Neural progenitor cell (in vitro differentiated cells): ENCODE measurements around the gene ASAP2. TPM values are rescaled to one million over a fixed set of nuclear protein-coding genes. Genes with fewer than 3 reads are reported as not detected.

Source experiments
- DNase-seq: peaks from one replicate; pipeline ENCODE4 v3.0.0-alpha.2; 2016; ENCODE audit warnings: low spot score
- H2AFZ ChIP-seq: fragments of 200-600 bp; sonication (generic); replicated peaks from 2 replicates; pipeline ENCODE4 v1.6.1; 2016; ENCODE audit warnings: antibody characterized with exemption
- H3F3A ChIP-seq: fragments of 200-600 bp; sonication (generic); 2 replicates; pipeline ENCODE4 v1.6.1; 2016; ENCODE audit warnings: antibody characterized with exemption, low read depth
- H3K27ac ChIP-seq: fragments of 200-600 bp; sonication (generic); 2 replicates; pipeline ENCODE4 v1.5.1; 2016; ENCODE audit warnings: mild to moderate bottlenecking
- H3K27me3 ChIP-seq: fragments of 200-600 bp; sonication (generic); 2 replicates; pipeline ENCODE4 v1.6.1; 2016; ENCODE audit warnings: mild to moderate bottlenecking, moderate library complexity
- H3K36me3 ChIP-seq: fragments of 200-600 bp; sonication (generic); 2 replicates; pipeline ENCODE4 v1.5.1; 2016
- H3K4me1 ChIP-seq: fragments of 200-600 bp; sonication (generic); 2 replicates; pipeline ENCODE4 v1.6.1; 2016; ENCODE audit warnings: mixed run types
- H3K4me2 ChIP-seq: fragments of 200-600 bp; sonication (generic); 2 replicates; pipeline ENCODE4 v1.6.1; 2016
- H3K4me3 ChIP-seq: fragments of 200-600 bp; sonication (generic); 2 replicates; pipeline ENCODE4 v1.5.1; 2016
- H3K79me2 ChIP-seq: fragments of 200-600 bp; sonication (generic); 2 replicates; pipeline ENCODE4 v1.6.1; 2016; ENCODE audit warnings: low read depth
- H3K9ac ChIP-seq: fragments of 200-600 bp; sonication (generic); 2 replicates; pipeline ENCODE4 v1.6.1; 2016
- H3K9me3 ChIP-seq: fragments of 200-600 bp; sonication (generic); 2 replicates; pipeline ENCODE4 v1.5.1; 2016; ENCODE audit warnings: low read depth
- H4K20me1 ChIP-seq: fragments of 200-600 bp; sonication (generic); 2 replicates; pipeline ENCODE4 v1.6.1; 2016; ENCODE audit warnings: low read depth
- H3K27ac Mint-ChIP-seq: 3 replicates; pipeline ENCODE4 v1.8.0; 2021; ENCODE audit warnings: mixed read lengths
- H3K27me3 Mint-ChIP-seq: 2 replicates; pipeline ENCODE4 v1.8.0; 2022; ENCODE audit warnings: low read depth, mild to moderate bottlenecking, inconsistent platforms, moderate library complexity, mixed read lengths; ENCODE audit not compliant: insufficient read depth
- H3K36me3 Mint-ChIP-seq: 3 replicates; pipeline ENCODE4 v1.8.0; 2021; ENCODE audit warnings: mixed read lengths
- H3K4me1 Mint-ChIP-seq: 3 replicates; pipeline ENCODE4 v1.8.0; 2021; ENCODE audit warnings: mixed read lengths
- H3K4me3 Mint-ChIP-seq: 3 replicates; pipeline ENCODE4 v1.8.0; 2021; ENCODE audit warnings: mild to moderate bottlenecking, moderate library complexity, mixed read lengths
- H3K9me3 Mint-ChIP-seq: 3 replicates; pipeline ENCODE4 v1.8.0; 2020; ENCODE audit warnings: mixed read lengths
- CTCF ChIP-seq: fragments of 200-600 bp; sonication (generic); IDR thresholded peaks from 2 replicates; pipeline ENCODE4 v1.5.1; 2017; ENCODE audit warnings: antibody characterized with exemption, mild to moderate bottlenecking
- EZH2 ChIP-seq: fragments of 200-600 bp; sonication (generic); IDR thresholded peaks from 2 replicates; pipeline ENCODE4 v1.6.1; 2017; ENCODE audit warnings: antibody characterized with exemption, mild to moderate bottlenecking, moderate library complexity
- EZH2phosphoT487 ChIP-seq: fragments of 200-600 bp; sonication (generic); IDR thresholded peaks from 2 replicates; pipeline ENCODE4 v1.6.1; 2017; ENCODE audit warnings: antibody characterized with exemption
- total RNA-seq: library from RNA; depleted of rRNA; stranded (reverse); fragments of >200 nt; gene quantifications from 2 replicates; pipeline ENCODE4 v1.2.3, GENCODE V29; 2015; ENCODE audit warnings: low replicate concordance

Gene ASAP2
- total RNA-seq, 1 donor from 2014 or later, result 31.7 TPM

- Histone ChIP-seq H3K27ac (no peak overlapping the region), H3K9ac (no peak overlapping the region), H3K36me3 (no peaks in the 10 kb centered on the region), H4K20me1 (no peaks in the 10 kb centered on the region), H3K27me3 (no peaks in the 10 kb centered on the region), H3K4me1 (no peaks in the 10 kb centered on the region), H3K4me3 (no peak overlapping the region), H3K9me3 (no peaks in the 10 kb centered on the region), H3F3A (no peaks in the 10 kb centered on the region), H2AFZ (no peak overlapping the region), H3K4me2 (no peak overlapping the region), H3K79me2 (no peaks in the 10 kb centered on the region)
- H3K4me1 Mint-ChIP-seq, result peaks cover 2% of the 10 kb centered on the region
- H3K4me3 Mint-ChIP-seq, result no peak overlapping the region
- no peak for DNase-seq
- H3K27ac Mint-ChIP-seq, result no peak overlapping the region
- no peak for TF ChIP-seq EZH2phosphoT487
- peaks cover 2% of the 10 kb centered on the region for H3K27me3 Mint-ChIP-seq
- H3K9me3 Mint-ChIP-seq, result no peaks in the 10 kb centered on the region
- H3K36me3 Mint-ChIP-seq, result peaks cover 34% of the 10 kb centered on the region
Measured at GRCh38 chr2:9380702-9381628, 174.4 kb downstream of the ASAP2 start.

GRCh38 chr2:9382604-9383235, 176.1 kb downstream of the ASAP2 start:
- DNase-seq, result no peak
- no peaks in the 10 kb centered on the region for H3K9me3 Mint-ChIP-seq
- H3K4me1 Mint-ChIP-seq, result no peaks in the 10 kb centered on the region
- Histone ChIP-seq H3K27me3 (no peaks in the 10 kb centered on the region), H3K4me1 (no peaks in the 10 kb centered on the region), H4K20me1 (no peaks in the 10 kb centered on the region), H3K9me3 (no peaks in the 10 kb centered on the region), H2AFZ (no peak overlapping the region), H3K27ac (no peak overlapping the region), H3K9ac (no peak overlapping the region), H3F3A (no peaks in the 10 kb centered on the region), H3K4me2 (no peak overlapping the region), H3K79me2 (no peaks in the 10 kb centered on the region), H3K4me3 (no peak overlapping the region), H3K36me3 (no peaks in the 10 kb centered on the region)
- peaks cover 30% of the 10 kb centered on the region for H3K36me3 Mint-ChIP-seq
- peak overlapping the region; percentile 57 for H3K27ac Mint-ChIP-seq
- no peak for TF ChIP-seq CTCF
- TF ChIP-seq EZH2, result no peak
- no peak for TF ChIP-seq EZH2phosphoT487
- peaks cover 3% of the 10 kb centered on the region for H3K27me3 Mint-ChIP-seq
- H3K4me3 Mint-ChIP-seq, result no peak overlapping the region

DNA sequence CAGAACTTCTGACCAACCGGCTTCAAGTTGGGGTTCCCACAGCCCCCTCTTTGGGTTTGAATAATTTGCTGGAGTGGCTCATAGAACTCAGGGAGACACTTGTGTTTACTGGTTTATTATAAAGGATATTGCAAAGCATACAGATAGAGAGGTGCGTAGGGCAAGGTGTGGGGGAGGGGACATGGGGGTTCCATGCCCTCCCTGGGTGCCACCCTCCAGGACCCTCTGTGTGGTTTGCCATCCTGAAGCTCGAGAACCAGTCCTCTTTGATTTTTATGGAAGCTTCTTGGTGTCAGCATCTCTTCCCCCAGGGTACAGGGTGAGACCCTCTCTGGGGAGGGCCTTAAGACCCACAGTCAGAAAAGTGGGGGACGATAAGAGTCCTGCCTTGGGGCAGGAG, 177.9 kb downstream of the ASAP2 start:
- Histone ChIP-seq H3K36me3 (no peaks in the 10 kb centered on the region), H3F3A (no peaks in the 10 kb centered on the region), H3K27ac (no peak overlapping the region), H3K4me1 (no peaks in the 10 kb centered on the region), H2AFZ (no peak overlapping the region), H3K9me3 (no peaks in the 10 kb centered on the region), H3K79me2 (no peaks in the 10 kb centered on the region), H3K4me3 (no peak overlapping the region), H3K4me2 (no peak overlapping the region), H3K27me3 (no peaks in the 10 kb centered on the region), H3K9ac (no peak overlapping the region), H4K20me1 (no peaks in the 10 kb centered on the region)
- Mint-ChIP-seq H3K27me3 (peaks cover 4% of the 10 kb centered on the region), H3K9me3 (no peaks in the 10 kb centered on the region), H3K27ac (no peak overlapping the region), H3K4me1 (no peaks in the 10 kb centered on the region), H3K4me3 (no peak overlapping the region), H3K36me3 (peaks cover 35% of the 10 kb centered on the region)
- DNase-seq, result no peak
- no peak for TF ChIP-seq EZH2
- TF ChIP-seq CTCF, result no peak
- TF ChIP-seq EZH2phosphoT487, result no peak
